IMR-90 (cell line): Measurements from ENCODE around the gene RNF103. TPM values are rescaled to one million over a fixed set of nuclear protein-coding genes. Genes with fewer than 3 reads are reported as not detected.
A peak's percentile ranks its signal among the peaks of the same experiment; 100 is the strongest.

Experiments
- ATAC-seq: fragments of 200-7000 bp; cut with Tn5 transposase; 2 replicates; pipeline ENCODE4 v1.9.1; 2020; ENCODE audit warnings: low read depth, mild to moderate bottlenecking, moderate library complexity
- BruUV-seq: library from RNA; stranded (reverse); fragments of 400-500 nt; replicated peaks from 2 replicates; lab custom pipeline; 2021; lab: Mats Ljungman, UMichigan
- CTCF ChIA-PET: fragments of 300-600 bp; formaldehyde crosslinking; extraction: SDS; loops from one replicate; lab custom pipeline; 2021; ENCODE audit warnings: antibody characterized with exemption; lab: Yijun Ruan, JAX
- POLR2A ChIA-PET: fragments of 300-600 bp; sonication (Branson Sonifier 250); formaldehyde crosslinking; loops from one replicate; lab custom pipeline; 2022; ENCODE audit warnings: antibody characterized with exemption; ENCODE audit not compliant: unreplicated experiment; lab: Charles Lee
- DNase-seq: peaks from one replicate; pipeline ENCODE4 v3.0.0; 2013
- H2AFZ ChIP-seq: replicated peaks from 2 replicates; pipeline ENCODE3; 2013; ENCODE audit warnings: low read length, mild to moderate bottlenecking; ENCODE audit not compliant: poor library complexity
- H2AK5ac ChIP-seq: 2 replicates; pipeline ENCODE4 v1.6.1; 2013; ENCODE audit warnings: low read depth, low read length, inconsistent platforms
- H2AK9ac ChIP-seq: replicated peaks from 2 replicates; pipeline ENCODE3; 2013; ENCODE audit warnings: mild to moderate bottlenecking, low read depth, low read length, moderate library complexity; ENCODE audit not compliant: poor library complexity
- H2BK120ac ChIP-seq: 2 replicates; pipeline ENCODE4 v1.6.1; 2013; ENCODE audit warnings: low read depth, low read length, inconsistent platforms
- H2BK15ac ChIP-seq: 3 replicates; pipeline ENCODE4 v1.6.1; 2013; ENCODE audit warnings: low read depth, low read length, inconsistent platforms
- H2BK20ac ChIP-seq: 2 replicates; pipeline ENCODE4 v1.6.1; 2013; ENCODE audit warnings: low read depth, mild to moderate bottlenecking, inconsistent platforms, low read length, moderate library complexity
- H2BK5ac ChIP-seq: 2 replicates; pipeline ENCODE4 v1.6.1; 2013; ENCODE audit warnings: mild to moderate bottlenecking, low read depth, low read length, inconsistent platforms; ENCODE audit not compliant: poor library complexity, severe bottlenecking
- H3K14ac ChIP-seq: replicated peaks from 2 replicates; pipeline ENCODE4 v1.6.1; 2013; ENCODE audit warnings: low read depth, low read length, inconsistent platforms
- H3K18ac ChIP-seq: 2 replicates; pipeline ENCODE4 v1.6.1; 2013; ENCODE audit warnings: low read depth, low read length, control low read depth
- H3K23ac ChIP-seq: 2 replicates; pipeline ENCODE4 v1.6.1; 2013; ENCODE audit warnings: low read depth, low read length, inconsistent platforms
- H3K27ac ChIP-seq: 2 replicates; pipeline ENCODE4 v1.5.1; 2013; ENCODE audit warnings: mild to moderate bottlenecking, control low read depth, low read length; ENCODE audit not compliant: insufficient read depth
- H3K27me3 ChIP-seq: 2 replicates; pipeline ENCODE4 v1.6.1; 2013; ENCODE audit warnings: low read length; ENCODE audit not compliant: control insufficient read depth, insufficient read depth
- H3K36me3 ChIP-seq: 2 replicates; pipeline ENCODE4 v1.6.1; 2013; ENCODE audit warnings: low read length, mixed read lengths; ENCODE audit not compliant: control insufficient read depth, insufficient read depth
- H3K4ac ChIP-seq: 2 replicates; pipeline ENCODE4 v1.6.1; 2013; ENCODE audit warnings: low read depth, low read length, inconsistent platforms
- H3K4me1 ChIP-seq: 2 replicates; pipeline ENCODE4 v1.6.1; 2013; ENCODE audit warnings: low read length, mixed read lengths; ENCODE audit not compliant: control insufficient read depth, insufficient read depth
- H3K4me2 ChIP-seq: 2 replicates; pipeline ENCODE4 v1.6.1; 2013; ENCODE audit warnings: low read depth, mild to moderate bottlenecking, control low read depth, low read length, moderate library complexity
- H3K4me3 ChIP-seq: 2 replicates; pipeline ENCODE4 v1.5.1; 2013; ENCODE audit warnings: low read depth, mild to moderate bottlenecking, control low read depth, low read length, moderate library complexity; ENCODE audit not compliant: insufficient read depth
- H3K56ac ChIP-seq: 2 replicates; pipeline ENCODE4 v1.6.1; 2013; ENCODE audit warnings: low read length, inconsistent platforms; ENCODE audit not compliant: insufficient read depth; ENCODE audit errors: extremely low read depth
- H3K79me1 ChIP-seq, 2 experiments: 2 replicates each; pipeline ENCODE4 v1.6.1; 2013; ENCODE audit warnings: low read length in 2 of 2, inconsistent platforms in 1 of 2, low read depth in 1 of 2
- H3K9ac ChIP-seq: 2 replicates; pipeline ENCODE4 v1.6.1; 2013; ENCODE audit warnings: low read depth, low read length, control low read depth
- H3K9me1 ChIP-seq: 2 replicates; pipeline ENCODE4 v1.6.1; 2013; ENCODE audit warnings: low read length, inconsistent platforms; ENCODE audit not compliant: insufficient read depth
- H3K9me3 ChIP-seq: 2 replicates; pipeline ENCODE4 v1.6.1; 2013; ENCODE audit warnings: low read length; ENCODE audit not compliant: control insufficient read depth, insufficient read depth
- H4K20me1 ChIP-seq: 2 replicates; pipeline ENCODE4 v1.6.1; 2013; ENCODE audit warnings: low read length, inconsistent platforms; ENCODE audit not compliant: insufficient read depth
- H4K5ac ChIP-seq: 2 replicates; pipeline ENCODE4 v1.6.1; 2013; ENCODE audit warnings: mild to moderate bottlenecking, low read depth, low read length, control low read depth
- H4K8ac ChIP-seq, 2 experiments: 2 replicates each; pipeline ENCODE4 v1.6.1; 2013; ENCODE audit warnings: low read depth in 2 of 2, low read length in 2 of 2, control low read depth in 1 of 2, inconsistent platforms in 1 of 2
- H4K91ac ChIP-seq: 2 replicates; pipeline ENCODE4 v1.6.1; 2013; ENCODE audit warnings: low read depth, low read length, inconsistent platforms; ENCODE audit not compliant: insufficient read depth
- CEBPB ChIP-seq: IDR thresholded peaks from 2 replicates; pipeline ENCODE4 v1.6.1; 2012; ENCODE audit warnings: low read depth, low read length, improper control_type of control experiment
- CHD1 ChIP-seq: IDR thresholded peaks from 2 replicates; pipeline ENCODE4 v1.6.1; 2012; ENCODE audit warnings: low read depth, low read length, improper control_type of control experiment
- FOS ChIP-seq: fragments of 150-350 bp; IDR thresholded peaks from 2 replicates; pipeline ENCODE4 v1.6.1; 2016; ENCODE audit warnings: low read depth, low read length
- MAFK ChIP-seq: IDR thresholded peaks from 2 replicates; pipeline ENCODE4 v1.6.1; 2012; ENCODE audit warnings: low read depth, low read length, improper control_type of control experiment
- MXI1 ChIP-seq: IDR thresholded peaks from 2 replicates; pipeline ENCODE4 v1.6.1; 2012; ENCODE audit warnings: low read depth, mild to moderate bottlenecking, low read length, moderate library complexity, borderline replicate concordance
- NFE2L2 ChIP-seq: fragments of 150-350 bp; IDR thresholded peaks from 2 replicates; pipeline ENCODE4 v1.6.1; 2016; ENCODE audit warnings: low read depth, mild to moderate bottlenecking, low read length
- POLR2A ChIP-seq: IDR thresholded peaks from 2 replicates; pipeline ENCODE4 v1.6.1; 2012; ENCODE audit warnings: mild to moderate bottlenecking, low read depth, low read length
- RAD21 ChIP-seq: IDR thresholded peaks from 2 replicates; pipeline ENCODE4 v1.6.1; 2012; ENCODE audit warnings: low read length, improper control_type of control experiment
- RCOR1 ChIP-seq: IDR thresholded peaks from 2 replicates; pipeline ENCODE4 v1.6.1; 2012; ENCODE audit warnings: mild to moderate bottlenecking, low read length, improper control_type of control experiment; ENCODE audit not compliant: insufficient replicate concordance
- RFX5 ChIP-seq: IDR thresholded peaks from 2 replicates; pipeline ENCODE4 v1.8.0; 2012; ENCODE audit warnings: low read depth, mild to moderate bottlenecking, low read length, moderate library complexity
- SMC3 ChIP-seq: fragments of 150-350 bp; IDR thresholded peaks from 2 replicates; pipeline ENCODE4 v1.6.1; 2016; ENCODE audit warnings: low read depth, mild to moderate bottlenecking, antibody characterized with exemption, low read length, moderate library complexity
- WGBS, 2 experiments: methylation state at CpG; one replicate each; pipeline versions ENCODE4 v1.1.5 to v1.1.7; 2013; ENCODE audit warnings: missing lambda C conversion rate in 2 of 2; ENCODE audit not compliant: insufficient read length in 1 of 2; ENCODE audit errors: extremely low coverage in 2 of 2; 5-methylcytosine and 5-hydroxymethylcytosine counted together
- dilution Hi-C: fragments of 300-500 bp; cut with HindIII; formaldehyde crosslinking; loops from one replicate; pipeline ENCODE4 v1.14.3; 2018; ENCODE audit warnings: low sequenced_read_pairs; ENCODE audit not compliant: unreplicated experiment
- in situ Hi-C: fragments of 300-500 bp; cut with MboI; formaldehyde crosslinking; loops from 3 replicates; pipeline ENCODE4 v1.14.3; 2019; ENCODE audit warnings: low sequenced_read_pairs, inconsistent platforms, mixed read lengths
- intact Hi-C: fragments of 100-400 bp; cut with micrococcal nuclease; formaldehyde crosslinking; loops from 2 replicates; pipeline ENCODE4 v1.10.0; 2022
- polyA plus RNA-seq, 3 experiments: library from polyadenylated mRNA; depleted of rRNA; stranded (reverse); fragments of >200 nt; gene quantifications; 2 replicates each; pipeline ENCODE4 v1.2.3, GENCODE V29; 2012; ENCODE audit warnings: low replicate concordance in 1 of 3
- total RNA-seq: library from RNA; depleted of rRNA; stranded (reverse); fragments of >200 nt; gene quantifications from 2 replicates; pipeline ENCODE4 v1.2.3, GENCODE V29; 2012
- TF ChIP-seq, protein P1 (sequence below): conservative IDR thresholded peaks from 2 replicates; pipeline ENCODE4 v1.5.1; 2012; ENCODE audit warnings: mild to moderate bottlenecking, low read depth, low read length, improper control_type of control experiment
- TF ChIP-seq, protein P2 (sequence below): fragments of 150-350 bp; IDR thresholded peaks from 2 replicates; pipeline ENCODE4 v1.6.1; 2016; ENCODE audit warnings: low read depth, mild to moderate bottlenecking, low read length, moderate library complexity, borderline replicate concordance

The RNF103 gene
- total and polyA plus RNA-seq, 2 of the 4 experiments (the other 2 are of a cell fraction), result 5.6 to 7.2 TPM

DNA sequence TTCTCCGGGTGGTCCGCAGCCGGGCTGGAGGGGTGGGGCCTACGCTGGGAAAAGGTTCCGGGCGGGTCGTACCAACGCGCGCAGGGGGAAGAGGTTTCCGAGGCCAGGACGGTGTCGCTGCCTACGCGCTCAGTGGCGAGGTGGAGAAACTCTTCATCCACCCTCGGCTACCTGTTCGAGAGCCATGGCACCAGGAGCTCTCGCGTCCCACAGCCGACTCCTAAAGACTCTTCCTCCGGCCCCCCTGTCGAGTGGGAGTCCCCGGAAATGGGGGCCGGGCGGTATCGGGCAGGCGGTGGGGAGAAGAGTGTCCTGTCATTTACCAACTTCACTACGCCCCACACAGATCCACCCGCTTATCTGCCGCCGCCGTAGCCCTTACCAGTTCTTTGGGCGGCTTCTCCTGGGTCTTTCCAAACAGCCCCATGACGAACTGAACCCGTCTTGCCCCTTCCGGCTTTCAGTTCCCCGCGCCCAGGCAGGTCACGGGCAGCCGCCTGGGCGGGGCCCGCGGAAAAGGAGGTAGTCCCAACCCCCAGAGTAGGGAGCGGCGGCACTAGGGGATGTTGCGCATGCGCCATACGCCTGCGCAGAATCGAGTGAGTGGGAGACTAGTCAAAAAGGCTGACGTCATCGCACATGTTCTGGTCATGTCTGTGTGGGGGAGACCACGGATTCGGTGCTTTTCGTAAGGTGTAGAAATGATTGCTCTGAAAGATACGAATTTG, 60.6 kb downstream of the RNF103 start, which contains the start of gene CHMP3 (continued):
- TF ChIP-seq FOS (peak; percentile 38; the same call in 1 of the 2 replicates), MAFK (peak; percentile 61)

DNA sequence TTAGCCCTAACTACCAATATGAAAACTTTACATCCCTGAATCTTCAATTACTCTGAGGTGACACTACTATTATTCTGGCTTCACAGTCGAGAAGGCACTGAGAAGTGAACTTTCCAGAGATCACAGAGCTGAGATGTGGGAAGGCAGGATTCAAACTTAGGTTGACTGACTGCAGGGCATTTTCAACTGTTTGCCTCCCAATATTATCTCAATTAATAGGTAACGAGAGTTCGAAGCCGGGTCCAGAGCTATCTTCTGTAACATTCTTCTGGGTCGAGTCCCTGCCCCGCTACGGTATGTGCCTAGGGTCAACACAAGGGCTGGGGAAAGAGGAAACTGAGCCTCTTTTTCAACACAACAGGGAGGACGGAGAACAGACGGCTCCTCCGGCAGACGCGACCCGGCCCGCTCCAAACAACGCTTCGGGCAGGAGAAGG, 61.2 kb downstream of the RNF103 start:
- Histone ChIP-seq H3K18ac (peak overlapping the region; percentile 62; the same call in 1 of the 2 replicates), H2AFZ (peak overlapping the region; percentile 99), H2BK20ac (no peak overlapping the region), H2AK9ac (peak overlapping the region; percentile 97), H4K5ac (peak overlapping the region; percentile 78), H2BK15ac (peak overlapping the region; percentile 98; the same call in 2 of the 3 replicates), H3K9ac (peak overlapping the region; percentile 97), H4K91ac (peak overlapping the region; percentile 100), H3K56ac (peak overlapping the region; percentile 99), H3K36me3 (no peaks in the 10 kb centered on the region), H3K27ac (peak overlapping the region; percentile 95), H2BK5ac (peak overlapping the region; percentile 98), H3K4me3 (peak overlapping the region; percentile 81), H4K20me1 (no peaks in the 10 kb centered on the region), H4K8ac (peak overlapping the region; percentile 98 to 99), H3K4ac (peak overlapping the region; percentile 100), H3K4me2 (peak overlapping the region; percentile 83), H3K4me1 (peaks cover 2% of the 10 kb centered on the region), H2BK120ac (peak overlapping the region; percentile 99; the same call in 1 of the 2 replicates), H3K23ac (peak overlapping the region; percentile 100), H3K79me1 (peaks cover 12 to 35% of the 10 kb centered on the region in 2 experiments; a peak in 3 of 4 replicates), H3K27me3 (no peaks in the 10 kb centered on the region), H3K9me3 (no peaks in the 10 kb centered on the region), H2AK5ac (peak overlapping the region; percentile 54; the same call in 1 of the 2 replicates), H3K14ac (peak overlapping the region; percentile 100), H3K9me1 (no peaks in the 10 kb centered on the region; the same call in 1 of the 2 replicates)
- intact Hi-C loops (loop anchor here (2.0 kb wide), 1 partner anchor 122 kb away; the partner anchor contains the start of gene KDM3A), in situ Hi-C loops (loop anchor here (10.0 kb wide), 1 partner anchor 62 kb away; the partner anchor contains the start of gene RNF103), dilution Hi-C loops (no loop called here)
- WGBS, 2 experiments, result no CpG with 5 or more reads among the region's 16 CpGs
- POLR2A ChIA-PET, result interaction anchor here (0.6 kb wide), 1 partner anchor 122 kb away, joined by 5 read pairs; the partner anchor contains the start of gene KDM3A
- ATAC-seq (no peak), DNase-seq (no peak)
- BruUV-seq, result TSS peak; percentile 39
- CTCF ChIA-PET, result no interaction called here
- no peak for TF ChIP-seq RCOR1
- no peak for TF ChIP-seq POLR2A
- no peak for TF ChIP-seq MXI1
- TF ChIP-seq CHD1, result no peak
- TF ChIP-seq FOS, result no peak
- TF ChIP-seq CEBPB, result no peak
- no peak for TF ChIP-seq RFX5
- TF ChIP-seq, protein P1, sequence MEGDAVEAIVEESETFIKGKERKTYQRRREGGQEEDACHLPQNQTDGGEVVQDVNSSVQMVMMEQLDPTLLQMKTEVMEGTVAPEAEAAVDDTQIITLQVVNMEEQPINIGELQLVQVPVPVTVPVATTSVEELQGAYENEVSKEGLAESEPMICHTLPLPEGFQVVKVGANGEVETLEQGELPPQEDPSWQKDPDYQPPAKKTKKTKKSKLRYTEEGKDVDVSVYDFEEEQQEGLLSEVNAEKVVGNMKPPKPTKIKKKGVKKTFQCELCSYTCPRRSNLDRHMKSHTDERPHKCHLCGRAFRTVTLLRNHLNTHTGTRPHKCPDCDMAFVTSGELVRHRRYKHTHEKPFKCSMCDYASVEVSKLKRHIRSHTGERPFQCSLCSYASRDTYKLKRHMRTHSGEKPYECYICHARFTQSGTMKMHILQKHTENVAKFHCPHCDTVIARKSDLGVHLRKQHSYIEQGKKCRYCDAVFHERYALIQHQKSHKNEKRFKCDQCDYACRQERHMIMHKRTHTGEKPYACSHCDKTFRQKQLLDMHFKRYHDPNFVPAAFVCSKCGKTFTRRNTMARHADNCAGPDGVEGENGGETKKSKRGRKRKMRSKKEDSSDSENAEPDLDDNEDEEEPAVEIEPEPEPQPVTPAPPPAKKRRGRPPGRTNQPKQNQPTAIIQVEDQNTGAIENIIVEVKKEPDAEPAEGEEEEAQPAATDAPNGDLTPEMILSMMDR, result no peak
- TF ChIP-seq NFE2L2, result no peak
- TF ChIP-seq, protein P2, sequence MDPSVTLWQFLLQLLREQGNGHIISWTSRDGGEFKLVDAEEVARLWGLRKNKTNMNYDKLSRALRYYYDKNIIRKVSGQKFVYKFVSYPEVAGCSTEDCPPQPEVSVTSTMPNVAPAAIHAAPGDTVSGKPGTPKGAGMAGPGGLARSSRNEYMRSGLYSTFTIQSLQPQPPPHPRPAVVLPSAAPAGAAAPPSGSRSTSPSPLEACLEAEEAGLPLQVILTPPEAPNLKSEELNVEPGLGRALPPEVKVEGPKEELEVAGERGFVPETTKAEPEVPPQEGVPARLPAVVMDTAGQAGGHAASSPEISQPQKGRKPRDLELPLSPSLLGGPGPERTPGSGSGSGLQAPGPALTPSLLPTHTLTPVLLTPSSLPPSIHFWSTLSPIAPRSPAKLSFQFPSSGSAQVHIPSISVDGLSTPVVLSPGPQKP, result no peak
- no peak for TF ChIP-seq MAFK
- no peak for TF ChIP-seq RAD21
- no peak for TF ChIP-seq SMC3
